Measurements from ENCODE around the gene OR2A12. TPM values are rescaled to one million over a fixed set of nuclear protein-coding genes. Genes with fewer than 3 reads are reported as not detected.

Gene OR2A12
- not detected in 5 replicates for total RNA-seq (2022; extraction: Qiagen RNA extraction)

GRCh38 chr7:144085978-144086377 lies at the start of gene OR2A12:
Gene OR2A12, plus strand, starts transcription at chr7:144086278. Its CDS starts 8,830 bp downstream, at chr7:144095108.

GRCh38 chr7:144048648-144049047 lies 37.4 kb upstream of the OR2A12 start, which contains the start of gene OR2A5:
Gene OR2A5, plus strand, starts transcription at chr7:144048948. Its CDS starts 1,454 bp downstream, at chr7:144050402.

GRCh38 chr7:144069511-144069910 lies 16.6 kb upstream of the OR2A12 start, which contains the start of gene OR2A25:
Gene OR2A25, plus strand, starts transcription at chr7:144069811. Its CDS starts 4,409 bp downstream, at chr7:144074220.

DNA sequence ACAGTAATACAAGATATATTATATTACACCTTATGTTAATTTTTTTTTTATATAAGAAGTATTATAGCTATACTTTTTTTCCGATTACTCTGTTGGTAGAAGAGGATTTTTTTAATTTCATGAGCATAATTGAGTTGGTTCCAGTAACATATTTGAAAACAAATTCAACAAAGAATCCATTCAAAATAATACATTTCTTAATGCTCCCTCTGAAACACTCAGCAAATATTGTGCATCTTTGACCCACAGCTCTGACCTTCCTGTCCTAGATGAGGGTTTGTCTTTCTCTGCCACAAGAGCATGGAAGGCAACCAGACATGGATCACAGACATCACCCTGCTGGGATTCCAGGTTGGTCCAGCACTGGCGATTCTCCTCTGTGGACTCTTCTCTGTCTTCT lies 23.2 kb downstream of the OR2A12 start, which contains the start of gene OR2A2:
OR2A2 (plus strand) TSS at position 301 of the 400 bp plus-strand sequence; CDS start at position 301, 0 bp downstream.

DNA sequence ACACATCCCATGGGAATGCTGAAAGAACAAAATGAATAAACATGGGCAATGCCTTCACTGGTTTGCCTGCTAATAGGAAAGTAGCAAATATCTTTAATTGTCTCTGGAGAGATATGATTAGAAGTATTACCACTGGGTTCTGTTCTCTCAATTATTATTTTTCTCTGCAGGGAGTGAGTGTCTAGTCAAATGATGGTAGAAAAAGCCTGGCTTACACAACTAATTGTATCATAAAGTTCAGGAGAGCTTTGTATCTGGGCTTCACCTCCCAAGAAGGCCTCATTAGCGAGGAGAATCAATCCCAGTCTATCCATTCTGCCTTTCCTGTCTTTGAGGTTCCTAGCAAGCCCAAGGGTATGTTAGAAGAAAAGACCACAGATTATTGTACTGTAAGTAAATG lies 36.8 kb downstream of the OR2A12 start, which contains the start of gene OR2A14:
OR2A14 (plus strand) TSS at position 301 of the 400 bp plus-strand sequence. CDS start 5,937 bp downstream, outside the sequence.

Other genes with a start within 250 kb of the OR2A12 start
- 12.0 to 22.0 TPM (median 18.2 TPM) in 5 replicates for gene TCAF1, start 184.1 kb upstream of the OR2A12 start, total RNA-seq (2022; extraction: Qiagen RNA extraction)
- not detected in 5 replicates for gene OR2F2, start 151.0 kb upstream of the OR2A12 start, total RNA-seq (2022; extraction: Qiagen RNA extraction)
- not detected in 5 replicates for gene OR2F1, start 131.4 kb upstream of the OR2A12 start, total RNA-seq (2022; extraction: Qiagen RNA extraction)
- not detected in 5 replicates for gene OR6B1, start 86.0 kb upstream of the OR2A12 start, total RNA-seq (2022; extraction: Qiagen RNA extraction)
- not detected in 5 replicates for gene OR2A5, start 37.3 kb upstream of the OR2A12 start, total RNA-seq (2022; extraction: Qiagen RNA extraction)
- not detected in 5 replicates for gene OR2A25, start 16.5 kb upstream of the OR2A12 start, total RNA-seq (2022; extraction: Qiagen RNA extraction)
- gene OR2A2, start 23.3 kb downstream of the OR2A12 start, total RNA-seq (2022; extraction: Qiagen RNA extraction), result not detected in 5 replicates
- gene OR2A14, start 36.9 kb downstream of the OR2A12 start, total RNA-seq (2022; extraction: Qiagen RNA extraction), result not detected in 5 replicates
- gene CTAGE4, start 97.2 kb downstream of the OR2A12 start, total RNA-seq (2022; extraction: Qiagen RNA extraction), result 0.03 TPM in 1 of 5 replicates, not detected in the others
- gene ARHGEF35, start 109.6 kb downstream of the OR2A12 start, total RNA-seq (2022; extraction: Qiagen RNA extraction), result 0.37 to 0.68 TPM (median 0.39 TPM) in 5 replicates
- not detected in 5 replicates for gene OR2A42, start 153.3 kb downstream of the OR2A12 start, total RNA-seq (2022; extraction: Qiagen RNA extraction)
- not detected in 5 replicates for gene OR2A7, start 178.5 kb downstream of the OR2A12 start, total RNA-seq (2022; extraction: Qiagen RNA extraction)
- gene CTAGE8, start 183.0 kb downstream of the OR2A12 start, total RNA-seq (2022; extraction: Qiagen RNA extraction), result not detected in 5 replicates
- gene OR2A1, start 226.1 kb downstream of the OR2A12 start, total RNA-seq (2022; extraction: Qiagen RNA extraction), result not detected in 5 replicates

Data from A549 treated with Hydrocortisone at 1 μM for 4 hours (cell line).